Spleen (tissue), 7 donors: ENCODE measurements around the gene ACOXL.

Source experiments
- CTCF ChIP-seq, 11 experiments: fragments of 200-600 bp in 7 of 11; fragments of 450-650 bp in 4 of 11; sonication (generic) in 4 of 11; IDR thresholded peaks in 8 of 11; conservative IDR thresholded peaks in 3 of 11; 1 replicate in 7 of 11; 2 replicates in 4 of 11; pipeline versions ENCODE4 v1.4.0 to v1.8.0; 2016 to 2021; ENCODE audit warnings: antibody characterized with exemption in 11 of 11, inconsistent platforms in 4 of 11, mild to moderate bottlenecking in 1 of 11
- POLR2A ChIP-seq, 3 donors: fragments of 450-650 bp; IDR thresholded peaks; one replicate each; pipeline ENCODE4 v1.5.1; 2017; ENCODE audit warnings: antibody characterized with exemption in 3 of 3, mild to moderate bottlenecking in 1 of 3
- donor health status: DM: no; HTN: no; CAD: no; lungs with moderate emphysema.
- donor health status: DM: no; HTN: no; CAD: no.
- donor health status: DM: no; HTN: no; CAD: no.

DNA sequence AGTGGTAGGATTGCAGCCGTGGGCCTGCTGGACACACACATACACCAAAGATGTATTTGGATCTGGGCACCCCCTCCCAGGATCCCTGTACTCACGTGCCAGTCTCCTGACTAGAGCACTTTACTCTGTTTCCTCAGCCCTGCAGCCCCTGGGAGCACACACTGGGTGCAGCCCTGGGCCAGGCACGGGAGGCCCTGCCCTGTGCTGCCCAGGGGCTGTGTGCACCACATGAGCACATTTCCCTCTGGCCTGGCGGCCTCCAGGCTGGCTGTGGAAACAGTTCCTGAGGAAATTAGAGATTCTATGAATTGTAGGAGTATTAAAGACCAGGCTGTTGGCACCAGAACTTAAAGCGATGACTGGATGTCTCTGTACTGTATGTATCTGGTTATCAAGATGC lies 433.7 kb downstream of the ACOXL start:
- TF ChIP-seq POLR2A (IDR thresholded peaks at IDR 0.05) (no peak), CTCF (IDR thresholded peaks at IDR 0.05 in 8 of 11, conservative IDR thresholded peaks at IDR 0.05 in 3 of 11) (no peak)
